K562 (cell line): ENCODE results near the gene XPR1. TPM values are rescaled to one million over a fixed set of nuclear protein-coding genes. Genes with fewer than 3 reads are reported as not detected.

Experiments used
- ATAC-seq: fragments of 200-7000 bp; cut with Tn5 transposase; 3 replicates; pipeline ENCODE4 v1.9.1; 2020; ENCODE audit warnings: moderate library complexity
- BruUV-seq: library from RNA; stranded (reverse); fragments of 400-500 nt; replicated peaks from 2 replicates; lab custom pipeline; 2021; lab: Mats Ljungman, UMichigan
- CTCF ChIA-PET: fragments of 300-600 bp; formaldehyde crosslinking; extraction: SDS; loops from one replicate; lab custom pipeline; 2021; ENCODE audit warnings: low intra/inter-chr PET ratio; lab: Yijun Ruan, JAX
- POLR2A ChIA-PET: fragments of 300-600, 350-650 bp; sonication (Branson Sonifier 250); formaldehyde crosslinking; extraction: SDS; loops from one replicate; lab custom pipeline; 2021; ENCODE audit warnings: antibody characterized with exemption, inconsistent platforms; lab: Yijun Ruan, JAX
- DNase-seq, 4 experiments: peaks; one replicate each; pipeline versions ENCODE4 v3.0.0 to v3.0.0-alpha.2; 2011 to 2018; ENCODE audit warnings: low spot score in 3 of 4, mixed read lengths in 3 of 4; ENCODE audit errors: extremely low read depth in 1 of 4
- FAIRE-seq: peaks from 2 replicates; lab custom pipeline; 2011; peaks lifted over from hg19 to GRCh38; lab: Jason Lieb, UNC
- H2AFZ ChIP-seq: 2 replicates; pipeline ENCODE4 v1.6.0; 2011; ENCODE audit warnings: low read depth, low read length, control low read depth, inconsistent platforms
- H3K27ac ChIP-seq: fragments of 200-600 bp; 3 replicates; pipeline ENCODE4 v1.8.0; 2011; ENCODE audit warnings: low read depth, mild to moderate bottlenecking, control low read depth, inconsistent platforms, low read length, moderate library complexity, mixed read lengths; ENCODE audit errors: extremely low read depth
- H3K27me3 ChIP-seq, 2 experiments: fragments of 300-600 bp in 1 of 2; 2 replicates in 1 of 2; 3 replicates in 1 of 2; pipeline versions ENCODE4 v1.6.0 to v1.8.0; 2011; ENCODE audit warnings: inconsistent platforms in 2 of 2, low read length in 2 of 2, mild to moderate bottlenecking in 1 of 2, mixed read lengths in 1 of 2, moderate library complexity in 1 of 2; ENCODE audit not compliant: control insufficient read depth in 2 of 2, insufficient read depth in 2 of 2
- H3K36me3 ChIP-seq: fragments of 300-600 bp; 3 replicates; pipeline ENCODE4 v1.8.0; 2011; ENCODE audit warnings: mild to moderate bottlenecking, low read length, inconsistent platforms; ENCODE audit not compliant: control insufficient read depth, insufficient read depth
- H3K4me1 ChIP-seq, 2 experiments: fragments of 200-600 bp in 1 of 2; replicated peaks in 1 of 2; 2 replicates in 1 of 2; 3 replicates in 1 of 2; pipeline versions ENCODE4 v1.5.1 to v1.8.0; 2011; ENCODE audit warnings: inconsistent platforms in 2 of 2, low read length in 2 of 2, mild to moderate bottlenecking in 1 of 2, mixed read lengths in 1 of 2, moderate library complexity in 1 of 2; ENCODE audit not compliant: control insufficient read depth in 2 of 2, insufficient read depth in 2 of 2
- H3K4me2 ChIP-seq: 2 replicates; pipeline ENCODE4 v1.6.1; 2011; ENCODE audit warnings: low read length, control low read depth, inconsistent platforms, mixed read lengths; ENCODE audit not compliant: insufficient read depth
- H3K4me3 ChIP-seq: fragments of 200-600 bp; sonication (generic), shearing (Covaris generic); 2 replicates; pipeline ENCODE4 v1.5.1; 2016; ENCODE audit warnings: control low read depth, inconsistent platforms
- H3K79me2 ChIP-seq: fragments of 200-600 bp; 3 replicates; pipeline ENCODE4 v1.8.0; 2011; ENCODE audit warnings: low read length, inconsistent platforms; ENCODE audit not compliant: control insufficient read depth, insufficient read depth
- H3K9ac ChIP-seq, 2 experiments: 2 replicates each; pipeline versions ENCODE4 v1.6.0 to v1.6.1; 2011; ENCODE audit warnings: low read depth in 2 of 2, low read length in 2 of 2, control low read depth in 1 of 2, inconsistent platforms in 1 of 2, mild to moderate bottlenecking in 1 of 2, mixed read lengths in 1 of 2; ENCODE audit not compliant: insufficient read depth in 1 of 2
- H3K9me1 ChIP-seq: one replicate; pipeline ENCODE4 v1.6.0; 2011; ENCODE audit warnings: inconsistent platforms, mild to moderate bottlenecking, low read length, moderate library complexity; ENCODE audit not compliant: control insufficient read depth, insufficient read depth
- H3K9me3 ChIP-seq: replicated peaks from 2 replicates; pipeline ENCODE4 v1.5.1; 2011; ENCODE audit warnings: low read depth, low read length, inconsistent platforms; ENCODE audit not compliant: control insufficient read depth, insufficient read depth
- H4K20me1 ChIP-seq: replicated peaks from 2 replicates; pipeline ENCODE4 v1.6.1; 2011; ENCODE audit warnings: low read length, inconsistent platforms, mixed read lengths; ENCODE audit not compliant: control insufficient read depth, insufficient read depth
- ARID2 ChIP-seq: fragments of 450-650 bp; IDR thresholded peaks from 2 replicates; pipeline ENCODE4 v1.6.1; 2017; ENCODE audit warnings: antibody characterized with exemption, mild to moderate bottlenecking
- CREB5 ChIP-seq: fragments of 250-450 bp; sonication (Bioruptor Pico); IDR thresholded peaks from 2 replicates; pipeline ENCODE4 v1.5.0; 2020; ENCODE audit warnings: mild to moderate bottlenecking
- FOSL1 ChIP-seq: fragments of 200-800 bp; sonication (Bioruptor generic); conservative IDR thresholded peaks from 2 replicates; pipeline ENCODE4 v1.6.1; 2016; ENCODE audit warnings: missing genetic modification characterization, missing compliant biosample characterization
- MAZ ChIP-seq, 2 experiments: fragments of 450-650 bp in 1 of 2; sonication (generic) in 1 of 2; formaldehyde crosslinking; IDR thresholded peaks in 1 of 2; conservative IDR thresholded peaks in 1 of 2; 2 replicates each; pipeline versions ENCODE4 v1.4.0 to v1.5.0; 2020; ENCODE audit warnings: mild to moderate bottlenecking in 1 of 2, missing genetic modification reagents in 1 of 2
- MTA2 ChIP-seq: fragments of 450-650 bp; IDR thresholded peaks from 2 replicates; pipeline ENCODE4 v1.6.1; 2016; ENCODE audit warnings: low read depth
- SMARCC2 ChIP-seq: fragments of 450-650 bp; IDR thresholded peaks from 2 replicates; pipeline ENCODE4 v1.6.1; 2017; ENCODE audit warnings: antibody characterized with exemption, moderate library complexity, mild to moderate bottlenecking, low read depth
- SMARCE1 ChIP-seq: fragments of 450-650 bp; IDR thresholded peaks from 2 replicates; pipeline ENCODE4 v1.7.1; 2016; ENCODE audit warnings: mild to moderate bottlenecking
- TAF15 ChIP-seq: fragments of 200-400 bp; formaldehyde crosslinking; IDR thresholded peaks from 2 replicates; pipeline ENCODE4 v1.6.1; 2017; ENCODE audit warnings: mild to moderate bottlenecking, low read depth, low read length, moderate library complexity
- USF1 ChIP-seq: sonication (generic); formaldehyde crosslinking; IDR thresholded peaks from 2 replicates; pipeline ENCODE4 v1.9.0; 2022; ENCODE audit warnings: mild to moderate bottlenecking, missing genetic modification reagents
- XRCC3 ChIP-seq: fragments of 450-650 bp; IDR thresholded peaks from 2 replicates; pipeline ENCODE4 v1.6.1; 2017; ENCODE audit warnings: mild to moderate bottlenecking, moderate library complexity
- XRCC4 ChIP-seq: IDR thresholded peaks from one replicate; pipeline ENCODE4 v1.6.1; 2011; ENCODE audit not compliant: insufficient read depth, insufficient read length; ENCODE audit errors: extremely low read depth
- ZNF212 ChIP-seq: fragments of 450-650 bp; formaldehyde crosslinking; IDR thresholded peaks from 2 replicates; pipeline ENCODE4 v1.4.0; 2020; ENCODE audit warnings: mild to moderate bottlenecking
- ZNF384 ChIP-seq: IDR thresholded peaks from 2 replicates; pipeline ENCODE4 v1.6.1; 2012; ENCODE audit warnings: low read depth, low read length, improper control_type of control experiment
- WGBS: fragments of 100-300 bp; shearing (Covaris generic); methylation state at CpG from one replicate; pipeline ENCODE4 v1.1.6; 2016; ENCODE audit warnings: low coverage, mixed read lengths; ENCODE audit not compliant: insufficient coverage; ENCODE audit errors: missing lambda C conversion rate; 5-methylcytosine and 5-hydroxymethylcytosine counted together
- in situ Hi-C: fragments of 300-500 bp; cut with MboI; formaldehyde crosslinking; loops from 4 replicates; pipeline ENCODE4 v1.15.0; 2018; ENCODE audit warnings: inconsistent platforms, mixed read lengths
- intact Hi-C: fragments of 100-400 bp; cut with micrococcal nuclease; formaldehyde crosslinking; loops from 2 replicates; pipeline ENCODE4 v1.14.2; 2022
- polyA plus RNA-seq, 8 experiments: library from polyadenylated mRNA; depleted of rRNA in 4 of 8; stranded (reverse) in 5 of 8; unstranded in 3 of 8; fragments of >200 nt; fragmentation: Nextera tagmentation in 2 of 8; fragmentation: Illumina TruSeq in 1 of 8; extraction: Ambion mirVana in 2 of 8; extraction: Trizol in 1 of 8; gene quantifications; 2 replicates each; pipeline versions ENCODE4 v1.2.1 to v1.2.3, GENCODE V29; 2011 to 2014; ENCODE audit warnings: inconsistent platforms in 1 of 8, missing spikeins in 1 of 8
- total RNA-seq, 7 experiments: library from RNA; depleted of rRNA in 6 of 7; stranded (reverse); fragments of >200 nt in 6 of 7; fragmentation: Illumina TruSeq in 2 of 7; extraction: Trizol in 2 of 7; gene quantifications; 2 replicates each; pipeline versions ENCODE4 v1.2.1 to v1.2.3, GENCODE V29; 2011 to 2021; ENCODE audit warnings: low replicate concordance in 1 of 7

XPR1 gene
- total and polyA plus RNA-seq, 9 of the 15 experiments (the other 6 are each of a cell fraction or from before 2014, with no cell fraction given): 3.0 to 66.2 (median 38.6) TPM

GRCh38 chr1:180754453-180754852 lies 122.6 kb downstream of the XPR1 start (continued):
- TF ChIP-seq CREB5 (CRISPR knock-in tag): no peak

GRCh38 chr1:180757657-180758056 lies 125.8 kb downstream of the XPR1 start:
- Histone ChIP-seq H3K9ac (no peak overlapping the region), H3K4me2 (no peak overlapping the region), H3K9me3 (0 out of 2 replicates have a peak, but pooled peaks cover 2% of the 10 kb centered on the region), H2AFZ (no peak overlapping the region), H3K36me3 (no peaks in the 10 kb centered on the region; the same call in 2 of the 3 replicates), H3K79me2 (peaks cover 20% of the 10 kb centered on the region; the same call in 1 of the 3 replicates), H3K27me3 (no peaks in the 10 kb centered on the region), H3K4me3 (no peak overlapping the region), H4K20me1 (no peaks in the 10 kb centered on the region), H3K4me1 (peaks cover 0 to 4% of the 10 kb centered on the region in 2 experiments; a peak in 1 of 5 replicates), H3K9me1 (no peaks in the 10 kb centered on the region), H3K27ac (no peak overlapping the region)
- ATAC-seq: peak; percentile 22; the same call in 2 of the 3 replicates
- BruUV-seq: no TSS peak
- FAIRE-seq: no peak
- ChIA-PET POLR2A (interaction anchor here (0.6 to 0.7 kb wide), 2 partner anchors 10 to 369 kb away, joined by 3 to 4 read pairs; no protein-coding TSS in a partner anchor), CTCF (no interaction called here)
- no peak for DNase-seq
- 56% methylated on average over 1 of the region's 1 CpG for WGBS
- intact Hi-C loops (no loop called here), in situ Hi-C loops (no loop called here)
- peak; percentile 12; the same call in 1 of the 2 replicates for TF ChIP-seq MTA2
- no peak for TF ChIP-seq TAF15
- no peak for TF ChIP-seq USF1
- no peak for TF ChIP-seq XRCC4
- TF ChIP-seq FOSL1: no peak
- TF ChIP-seq MAZ (CRISPR knock-in tag; conservative IDR thresholded peaks at IDR 0.05 in 1 of 2, IDR thresholded peaks at IDR 0.05 in 1 of 2): no peak
- TF ChIP-seq ZNF212: no peak
- TF ChIP-seq ARID2: no peak
- peak; percentile 98 for TF ChIP-seq ZNF384
- TF ChIP-seq SMARCE1: peak; percentile 48; the same call in 1 of the 2 replicates
- no peak for TF ChIP-seq SMARCC2
- no peak for TF ChIP-seq XRCC3
